Lung (tissue), 12 donors: ENCODE measurements around the gene NKG7. TPM values are rescaled to one million over a fixed set of nuclear protein-coding genes. Genes with fewer than 3 reads are reported as not detected.
A peak's percentile ranks its signal among the peaks of the same experiment; 100 is the strongest.
"Not testable (repeated sequence)": the region's sequence is repeated elsewhere in the genome, so short reads cannot be mapped to it uniquely, and the experiment has no call there.

Experiments
- ATAC-seq: fragments of 200-7000 bp; cut with Tn5 transposase; one replicate; pipeline ENCODE4 v1.9.1; 2020; ENCODE audit warnings: moderate number of reproducible peaks; ENCODE audit not compliant: insufficient read depth, low FRiP score
- DNase-seq, 3 donors: peaks; one replicate each; pipeline ENCODE4 v3.0.0-alpha.2; 2013 to 2017
- H3K27ac ChIP-seq, 2 donors: one replicate each; pipeline ENCODE4 v1.5.1; 2013; ENCODE audit warnings: mild to moderate bottlenecking in 2 of 2, moderate library complexity in 2 of 2, control low read depth in 1 of 2, inconsistent platforms in 1 of 2, low read depth in 1 of 2, low read length in 1 of 2
- H3K27me3 ChIP-seq, 3 donors: one replicate each; pipeline ENCODE4 v1.5.1; 2013; ENCODE audit warnings: low read length in 2 of 3; ENCODE audit not compliant: control insufficient read depth in 3 of 3, insufficient read depth in 3 of 3
- H3K36me3 ChIP-seq, 4 donors: one replicate each; pipeline ENCODE4 v1.5.1; 2013; ENCODE audit warnings: low read length in 4 of 4, mild to moderate bottlenecking in 1 of 4, moderate library complexity in 1 of 4; ENCODE audit not compliant: control insufficient read depth in 4 of 4, insufficient read depth in 4 of 4
- H3K4me1 ChIP-seq, 5 donors: one replicate each; pipeline ENCODE4 v1.5.1; 2013; ENCODE audit warnings: low read length in 5 of 5, mild to moderate bottlenecking in 2 of 5, moderate library complexity in 1 of 5; ENCODE audit not compliant: control insufficient read depth in 5 of 5, insufficient read depth in 5 of 5
- H3K4me3 ChIP-seq: one replicate; pipeline ENCODE4 v1.5.1; 2013; ENCODE audit warnings: mild to moderate bottlenecking, control low read depth, moderate library complexity
- H3K9ac ChIP-seq, 2 donors: one replicate each; pipeline ENCODE4 v1.5.1; 2013; ENCODE audit warnings: low read length in 2 of 2, control low read depth in 1 of 2; ENCODE audit not compliant: insufficient read depth in 1 of 2
- H3K9me3 ChIP-seq, 4 donors: one replicate each; pipeline ENCODE4 v1.5.1; 2013; ENCODE audit warnings: low read length in 3 of 4, mild to moderate bottlenecking in 1 of 4, moderate library complexity in 1 of 4; ENCODE audit not compliant: control insufficient read depth in 4 of 4, insufficient read depth in 3 of 4
- CTCF ChIP-seq: IDR thresholded peaks from 2 replicates; pipeline ENCODE4 v1.5.1; 2012; ENCODE audit warnings: mild to moderate bottlenecking; ENCODE audit errors: control extremely low read depth, extremely low read depth
- WGBS, 2 donors: extraction: QIAGEN DNeasy Blood & Tissue Kit; methylation state at CpG; one replicate each; pipeline ENCODE4 v1.1.7; 2013; 5-methylcytosine and 5-hydroxymethylcytosine counted together
- polyA plus RNA-seq, 2 donors: library from polyadenylated mRNA; stranded (reverse); fragments of 200-250 nt; gene quantifications; one replicate each; pipeline ENCODE4 v1.2.1, GENCODE V29; 2013
- total RNA-seq, 2 donors: library from RNA; depleted of rRNA in 1 of 2; stranded (reverse); fragments of >200 nt in 1 of 2; gene quantifications; one replicate each; pipeline ENCODE4 v1.2.1, GENCODE V29; 2014 to 2021
- donor health status: control.
- donor health status: control.
- donor health status: Bipolar disorder and iron deficiency.
- donor health status: healthy.
- donor health status: DM: yes; HTN: yes; CAD: no.

NKG7 gene
- total and polyA plus RNA-seq, 4 donors, result 12.7 to 328 (median 14.8) TPM

DNA sequence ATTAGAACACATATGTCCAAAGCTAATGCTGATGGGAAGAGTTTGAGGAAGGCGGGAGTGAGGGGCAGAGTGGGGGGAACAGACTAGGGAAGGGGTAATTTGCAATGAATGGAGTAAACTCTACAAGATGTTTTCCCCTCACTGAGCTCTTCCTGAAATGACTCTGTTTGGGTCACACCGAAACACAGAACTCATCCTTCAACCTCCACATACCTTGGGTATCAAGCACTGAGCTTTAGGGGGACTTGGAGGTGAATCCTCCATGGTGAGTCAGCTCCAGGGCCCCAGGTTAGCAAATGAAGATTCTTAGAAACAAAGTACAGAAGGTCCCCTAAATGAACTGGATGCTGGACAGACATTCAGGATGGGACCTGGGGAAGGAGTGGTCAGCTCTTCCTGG is 46.3 kb upstream of the NKG7 start:
- ATAC-seq (no peak), DNase-seq (no peak)
- TF ChIP-seq CTCF, result no peak
- Histone ChIP-seq H3K4me3 (no peak overlapping the region), H3K27me3 (no peaks in the 10 kb centered on the region), H3K4me1 (no peaks in the 10 kb centered on the region), H3K9me3 (no peaks in the 10 kb centered on the region), H3K36me3 (no peaks in the 10 kb centered on the region), H3K9ac (no peak overlapping the region), H3K27ac (no peak overlapping the region)
- 88 to 96% methylated on average over 2 of the region's 2 CpGs for WGBS, 2 donors

DNA sequence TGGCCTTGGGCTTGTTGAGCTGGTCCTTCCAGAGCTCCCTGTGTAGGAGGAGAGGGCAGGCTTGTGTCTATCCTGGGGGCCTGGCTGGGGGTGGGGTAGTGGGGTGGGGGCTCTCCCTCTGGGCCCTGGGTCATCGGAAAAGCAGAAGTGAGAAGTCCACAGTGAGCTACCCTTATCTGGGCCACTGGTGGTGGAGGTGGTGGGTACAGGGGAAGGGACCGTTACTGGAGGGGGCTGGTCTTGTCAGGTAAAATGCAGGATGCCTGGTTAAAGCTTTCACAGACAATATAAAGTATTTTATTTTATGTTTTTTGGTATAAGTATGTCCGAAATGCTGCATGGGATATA is 45.3 kb upstream of the NKG7 start:
- ATAC-seq (no peak), DNase-seq (no peak)
- Histone ChIP-seq H3K9ac (no peak overlapping the region), H3K27ac (peak overlapping the region in 1 of 2 donors; percentile 72), H3K27me3 (no peaks in the 10 kb centered on the region), H3K36me3 (no peaks in the 10 kb centered on the region), H3K4me1 (no peaks in the 10 kb centered on the region), H3K4me3 (no peak overlapping the region), H3K9me3 (no peaks in the 10 kb centered on the region)
- no peak for TF ChIP-seq CTCF
- WGBS, 2 donors, result 41 to 58% methylated on average over 3 of the region's 3 CpGs

GRCh38 chr19:51417107-51417809 is 44.8 kb upstream of the NKG7 start, which contains the start of gene SIGLEC10:
TSS of gene SIGLEC10 (minus strand) at chr19:51417642. CDS start at chr19:51417581, 61 bp downstream.
- H3K27me3 ChIP-seq, result no peaks in the 10 kb centered on the region
- no peaks in the 10 kb centered on the region for H3K9me3 ChIP-seq
- peak within 1 kb of the TSS in 1 of 2 donors; percentile 72 for H3K27ac ChIP-seq
- ATAC-seq (peak; percentile 45), DNase-seq (no peak)
- H3K36me3 ChIP-seq, result no peaks in the 10 kb centered on the region
- no peak within 1 kb of the TSS for H3K4me3 ChIP-seq
- 17 to 48% methylated on average over 21 of the region's 21 CpGs for WGBS, 2 donors
- no peak for TF ChIP-seq CTCF
- H3K9ac ChIP-seq, result no peak within 1 kb of the TSS
- no peaks in the 10 kb centered on the region for H3K4me1 ChIP-seq

DNA sequence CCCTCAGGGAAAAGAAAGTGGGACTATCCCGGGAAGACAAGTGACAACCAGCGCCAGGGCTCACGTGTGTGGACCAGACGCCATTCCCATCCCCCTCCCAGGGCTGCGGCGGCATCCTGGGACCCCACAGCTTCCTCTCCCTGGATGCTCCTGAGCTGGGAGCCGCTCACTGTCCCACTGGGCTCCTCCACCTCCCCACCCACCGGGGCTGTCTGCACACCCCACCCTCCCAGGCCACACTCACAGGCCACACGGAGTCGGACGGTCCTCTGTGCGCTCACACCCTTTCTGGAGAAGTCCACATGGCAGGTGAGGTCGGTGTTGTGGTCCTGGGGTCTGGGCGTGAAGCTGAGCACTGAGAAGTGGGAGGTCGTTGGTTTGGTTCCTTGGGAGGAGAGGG is 44.0 kb upstream of the NKG7 start:
- H3K9ac ChIP-seq, H3K36me3 ChIP-seq, H3K27me3 ChIP-seq, ATAC-seq, H3K4me1 ChIP-seq, H3K27ac ChIP-seq, H3K4me3 ChIP-seq, DNase-seq, H3K9me3 ChIP-seq: not testable (repeated sequence)
- WGBS, 2 donors, result 75 to 85% methylated on average over 12 to 15 of the region's 15 CpGs
